Measurements from ENCODE around the gene CDS1.

- TF ChIP-seq CTCF (IDR thresholded peaks at IDR 0.05) = no peak
- no peak for TF ChIP-seq POLR2A (IDR thresholded peaks at IDR 0.05)
- TF ChIP-seq EP300 (IDR thresholded peaks at IDR 0.05) = no peak
Measured at GRCh38 chr4:84596826-84597225, 13.9 kb downstream of the CDS1 start.

All from upper lobe of left lung (tissue), 4 donors.